Lower leg skin (tissue), 3 donors: ENCODE data around the gene CD109.

Experiments used
- POLR2A ChIP-seq, 2 donors: fragments of 450-650 bp; IDR thresholded peaks; one replicate each; pipeline ENCODE4 v1.6.1; 2016 to 2017; ENCODE audit warnings: antibody characterized with exemption in 2 of 2, mild to moderate bottlenecking in 1 of 2, moderate library complexity in 1 of 2
- TF ChIP-seq, protein P1 (sequence below), 3 donors: fragments of 450-650 bp; IDR thresholded peaks; one replicate each; pipeline ENCODE4 v1.5.1; 2016; ENCODE audit warnings: antibody characterized with exemption in 3 of 3, mild to moderate bottlenecking in 3 of 3, moderate library complexity in 2 of 3

DNA sequence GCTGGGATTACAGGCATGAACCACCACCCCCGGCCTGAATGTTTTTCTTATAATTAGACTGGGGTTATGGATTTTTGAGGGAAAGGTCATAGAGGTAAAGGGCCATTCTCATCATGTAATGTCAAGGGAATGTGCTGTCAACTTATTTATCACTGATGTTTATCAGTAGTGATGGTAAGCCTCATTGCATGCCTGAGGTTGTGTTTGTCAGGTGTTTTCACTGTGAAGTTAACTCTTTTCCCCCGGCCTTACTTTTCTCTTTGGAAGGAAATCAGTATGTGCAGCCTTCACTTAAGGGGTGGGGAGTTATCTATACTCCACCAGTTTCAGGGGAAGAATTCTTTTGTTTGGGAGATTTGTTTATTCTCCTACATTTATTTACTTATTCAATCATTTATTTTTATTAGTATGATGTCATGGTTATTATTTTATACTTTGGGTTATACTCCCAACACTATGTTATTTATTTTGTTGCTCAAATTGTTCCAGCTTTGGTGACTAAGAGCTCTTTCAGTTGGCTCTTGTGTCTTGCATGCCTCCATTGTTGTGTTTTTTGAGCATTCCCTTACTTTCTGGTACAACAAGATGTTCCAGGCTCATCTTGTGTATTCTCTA lies 39.4 kb upstream of the CD109 start:
- TF ChIP-seq POLR2A (IDR thresholded peaks at IDR 0.05), result no peak
- TF ChIP-seq, protein P1, sequence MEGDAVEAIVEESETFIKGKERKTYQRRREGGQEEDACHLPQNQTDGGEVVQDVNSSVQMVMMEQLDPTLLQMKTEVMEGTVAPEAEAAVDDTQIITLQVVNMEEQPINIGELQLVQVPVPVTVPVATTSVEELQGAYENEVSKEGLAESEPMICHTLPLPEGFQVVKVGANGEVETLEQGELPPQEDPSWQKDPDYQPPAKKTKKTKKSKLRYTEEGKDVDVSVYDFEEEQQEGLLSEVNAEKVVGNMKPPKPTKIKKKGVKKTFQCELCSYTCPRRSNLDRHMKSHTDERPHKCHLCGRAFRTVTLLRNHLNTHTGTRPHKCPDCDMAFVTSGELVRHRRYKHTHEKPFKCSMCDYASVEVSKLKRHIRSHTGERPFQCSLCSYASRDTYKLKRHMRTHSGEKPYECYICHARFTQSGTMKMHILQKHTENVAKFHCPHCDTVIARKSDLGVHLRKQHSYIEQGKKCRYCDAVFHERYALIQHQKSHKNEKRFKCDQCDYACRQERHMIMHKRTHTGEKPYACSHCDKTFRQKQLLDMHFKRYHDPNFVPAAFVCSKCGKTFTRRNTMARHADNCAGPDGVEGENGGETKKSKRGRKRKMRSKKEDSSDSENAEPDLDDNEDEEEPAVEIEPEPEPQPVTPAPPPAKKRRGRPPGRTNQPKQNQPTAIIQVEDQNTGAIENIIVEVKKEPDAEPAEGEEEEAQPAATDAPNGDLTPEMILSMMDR (IDR thresholded peaks at IDR 0.05), result no peak
